ENCODE measurements around the gene PCBP3.

The PCBP3 gene

GRCh38 chr21:45753445-45753844, 109.9 kb downstream of the PCBP3 start:
- no peak for DNase-seq (ENCODE audit: low read depth, low spot score)

GRCh38 chr21:45756029-45756428, 112.5 kb downstream of the PCBP3 start:
- no peak for DNase-seq (ENCODE audit: low read depth, low spot score)

- no peak for DNase-seq (ENCODE audit: low read depth, low spot score)
Measured at GRCh38 chr21:45756669-45757068, 113.1 kb downstream of the PCBP3 start.

GRCh38 chr21:45761704-45762103, 118.2 kb downstream of the PCBP3 start:
- no peak for DNase-seq (ENCODE audit: low read depth, low spot score)

GRCh38 chr21:45763074-45763473, 119.5 kb downstream of the PCBP3 start:
- no peak for DNase-seq (ENCODE audit: low read depth, low spot score)

- no peak for DNase-seq (ENCODE audit: low read depth, low spot score)
Measured at GRCh38 chr21:45763506-45763905, 120.0 kb downstream of the PCBP3 start.

GRCh38 chr21:45764792-45765191, 121.3 kb downstream of the PCBP3 start:
- DNase-seq (ENCODE audit: low read depth, low spot score), result no peak

GRCh38 chr21:45765375-45765774, 121.8 kb downstream of the PCBP3 start:
- DNase-seq (ENCODE audit: low read depth, low spot score), result no peak

GRCh38 chr21:45766055-45766454, 122.5 kb downstream of the PCBP3 start:
- no peak for DNase-seq (ENCODE audit: low read depth, low spot score)

GRCh38 chr21:45766501-45766900, 123.0 kb downstream of the PCBP3 start:
- DNase-seq (ENCODE audit: low read depth, low spot score), result no peak

GRCh38 chr21:45767071-45768006, 123.8 kb downstream of the PCBP3 start:
- DNase-seq (ENCODE audit: low read depth, low spot score), result no peak

- no peak for DNase-seq (ENCODE audit: low read depth, low spot score)
Measured at GRCh38 chr21:45768011-45768739, 124.7 kb downstream of the PCBP3 start.

- DNase-seq (ENCODE audit: low read depth, low spot score), result no peak
Measured at GRCh38 chr21:45768740-45769048, 125.2 kb downstream of the PCBP3 start.

GRCh38 chr21:45769294-45769693, 125.8 kb downstream of the PCBP3 start:
- no peak for DNase-seq (ENCODE audit: low read depth, low spot score)

GRCh38 chr21:45769896-45770295, 126.4 kb downstream of the PCBP3 start:
- DNase-seq (ENCODE audit: low read depth, low spot score), result no peak

- no peak for DNase-seq (ENCODE audit: low read depth, low spot score)
Measured at GRCh38 chr21:45772180-45772579, 128.7 kb downstream of the PCBP3 start.

- no peak for DNase-seq (ENCODE audit: low read depth, low spot score)
Measured at GRCh38 chr21:45774291-45774690, 130.8 kb downstream of the PCBP3 start.

GRCh38 chr21:45776971-45777370, 133.4 kb downstream of the PCBP3 start:
- DNase-seq (ENCODE audit: low read depth, low spot score), result no peak

GRCh38 chr21:45778686-45779085, 135.2 kb downstream of the PCBP3 start:
- DNase-seq (ENCODE audit: low read depth, low spot score), result no peak

- no peak for DNase-seq (ENCODE audit: low read depth, low spot score)
Measured at GRCh38 chr21:45779226-45779625, 135.7 kb downstream of the PCBP3 start.

- DNase-seq (ENCODE audit: low read depth, low spot score), result no peak
Measured at GRCh38 chr21:45780647-45781046, 137.1 kb downstream of the PCBP3 start.

- DNase-seq (ENCODE audit: low read depth, low spot score), result no peak
Measured at GRCh38 chr21:45781741-45782140, 138.2 kb downstream of the PCBP3 start.

GRCh38 chr21:45786660-45787059, 143.1 kb downstream of the PCBP3 start:
- no peak for DNase-seq (ENCODE audit: low read depth, low spot score)
